Endodermal cell (in vitro differentiated cells): ENCODE results near the gene RCOR1. TPM values are rescaled to one million over a fixed set of nuclear protein-coding genes. Genes with fewer than 3 reads are reported as not detected.
A peak's percentile ranks its signal among the peaks of the same experiment; 100 is the strongest.

Experiments used
- DNase-seq: peaks from one replicate; pipeline ENCODE4 v3.0.0-alpha.2; 2017
- H3K27ac ChIP-seq: 2 replicates; pipeline ENCODE4 v1.5.1; 2013; ENCODE audit warnings: mild to moderate bottlenecking, low read depth, low read length, moderate library complexity
- H3K27me3 ChIP-seq: 2 replicates; pipeline ENCODE4 v1.6.1; 2013; ENCODE audit warnings: mild to moderate bottlenecking, low read length, moderate library complexity; ENCODE audit not compliant: insufficient read depth, control insufficient read depth, poor library complexity, severe bottlenecking
- H3K36me3 ChIP-seq: 2 replicates; pipeline ENCODE4 v1.7.0; 2013; ENCODE audit warnings: mild to moderate bottlenecking, low read length, moderate library complexity; ENCODE audit not compliant: control insufficient read depth, insufficient read depth
- H3K4me1 ChIP-seq: one replicate; pipeline ENCODE4 v1.7.0; 2013; ENCODE audit warnings: low read length; ENCODE audit not compliant: control insufficient read depth, insufficient read depth
- H3K4me3 ChIP-seq: 2 replicates; pipeline ENCODE4 v1.5.1; 2013; ENCODE audit warnings: mild to moderate bottlenecking, low read length, moderate library complexity
- H3K9ac ChIP-seq: 2 replicates; pipeline ENCODE4 v1.6.1; 2013; ENCODE audit warnings: mild to moderate bottlenecking, low read length, moderate library complexity; ENCODE audit not compliant: poor library complexity, severe bottlenecking; ENCODE audit errors: extremely low read depth
- H3K9me3 ChIP-seq: 2 replicates; pipeline ENCODE4 v1.6.1; 2013; ENCODE audit warnings: mild to moderate bottlenecking, low read length, moderate library complexity; ENCODE audit not compliant: control insufficient read depth
- H3K27ac Mint-ChIP-seq: 2 replicates; pipeline ENCODE4 v1.8.0; 2020; ENCODE audit warnings: mixed read lengths
- H3K27me3 Mint-ChIP-seq: 2 replicates; pipeline ENCODE4 v1.8.0; 2021; ENCODE audit warnings: mild to moderate bottlenecking, mixed read lengths; ENCODE audit not compliant: insufficient read depth
- H3K36me3 Mint-ChIP-seq: 2 replicates; pipeline ENCODE4 v1.8.0; 2020; ENCODE audit warnings: low read depth, mixed read lengths
- H3K4me1 Mint-ChIP-seq: 2 replicates; pipeline ENCODE4 v1.8.0; 2020; ENCODE audit warnings: mixed read lengths
- H3K4me3 Mint-ChIP-seq: 2 replicates; pipeline ENCODE4 v1.8.0; 2020; ENCODE audit warnings: mild to moderate bottlenecking, moderate library complexity, mixed read lengths
- H3K9me3 Mint-ChIP-seq: 2 replicates; pipeline ENCODE4 v1.8.0; 2020; ENCODE audit warnings: mild to moderate bottlenecking, mixed read lengths
- CTCF ChIP-seq: fragments of 200-600 bp; sonication (generic); conservative IDR thresholded peaks from 2 replicates; pipeline ENCODE4 v1.5.0; 2021; ENCODE audit warnings: antibody characterized with exemption, mild to moderate bottlenecking
- WGBS, 2 experiments: methylation state at CpG; one replicate each; pipeline versions ENCODE4 v1.1.5 to v1.1.7; 2013; ENCODE audit warnings: missing lambda C conversion rate in 2 of 2, mixed read lengths in 1 of 2; ENCODE audit not compliant: insufficient coverage in 1 of 2, insufficient read length in 1 of 2; 5-methylcytosine and 5-hydroxymethylcytosine counted together
- total RNA-seq, 2 donors: library from RNA; stranded (reverse); fragmentation: NEBNext Ultra II Directional in 1 of 2; extraction: Animal tissue kit (Norgen Biotek cat#: 25700) in 1 of 2; gene quantifications; 2 replicates in 1 of 2; 3 replicates in 1 of 2; pipeline ENCODE4 v1.2.1, GENCODE V29; 2021

Gene RCOR1
- total RNA-seq, 2 donors from 2014 or later: 30.3 to 31.5 TPM

- no peak overlapping the region for H3K27ac Mint-ChIP-seq
- Histone ChIP-seq H3K36me3 (no peaks in the 10 kb centered on the region), H3K9ac (no peak overlapping the region), H3K27me3 (no peaks in the 10 kb centered on the region), H3K27ac (no peak overlapping the region), H3K4me1 (no peaks in the 10 kb centered on the region), H3K9me3 (no peaks in the 10 kb centered on the region), H3K4me3 (no peak overlapping the region)
- 81 to 92% methylated on average over 8 to 14 of the region's 14 CpGs for WGBS, 2 experiments
- TF ChIP-seq CTCF: no peak
- H3K27me3 Mint-ChIP-seq: peaks cover 1% of the 10 kb centered on the region
- H3K36me3 Mint-ChIP-seq: no peaks in the 10 kb centered on the region
- H3K4me3 Mint-ChIP-seq: no peak overlapping the region
- H3K4me1 Mint-ChIP-seq: peaks cover 4% of the 10 kb centered on the region
- DNase-seq: no peak
- no peaks in the 10 kb centered on the region for H3K9me3 Mint-ChIP-seq
Measured at GRCh38 chr14:102551995-102552705, 40.3 kb upstream of the RCOR1 start.

DNA sequence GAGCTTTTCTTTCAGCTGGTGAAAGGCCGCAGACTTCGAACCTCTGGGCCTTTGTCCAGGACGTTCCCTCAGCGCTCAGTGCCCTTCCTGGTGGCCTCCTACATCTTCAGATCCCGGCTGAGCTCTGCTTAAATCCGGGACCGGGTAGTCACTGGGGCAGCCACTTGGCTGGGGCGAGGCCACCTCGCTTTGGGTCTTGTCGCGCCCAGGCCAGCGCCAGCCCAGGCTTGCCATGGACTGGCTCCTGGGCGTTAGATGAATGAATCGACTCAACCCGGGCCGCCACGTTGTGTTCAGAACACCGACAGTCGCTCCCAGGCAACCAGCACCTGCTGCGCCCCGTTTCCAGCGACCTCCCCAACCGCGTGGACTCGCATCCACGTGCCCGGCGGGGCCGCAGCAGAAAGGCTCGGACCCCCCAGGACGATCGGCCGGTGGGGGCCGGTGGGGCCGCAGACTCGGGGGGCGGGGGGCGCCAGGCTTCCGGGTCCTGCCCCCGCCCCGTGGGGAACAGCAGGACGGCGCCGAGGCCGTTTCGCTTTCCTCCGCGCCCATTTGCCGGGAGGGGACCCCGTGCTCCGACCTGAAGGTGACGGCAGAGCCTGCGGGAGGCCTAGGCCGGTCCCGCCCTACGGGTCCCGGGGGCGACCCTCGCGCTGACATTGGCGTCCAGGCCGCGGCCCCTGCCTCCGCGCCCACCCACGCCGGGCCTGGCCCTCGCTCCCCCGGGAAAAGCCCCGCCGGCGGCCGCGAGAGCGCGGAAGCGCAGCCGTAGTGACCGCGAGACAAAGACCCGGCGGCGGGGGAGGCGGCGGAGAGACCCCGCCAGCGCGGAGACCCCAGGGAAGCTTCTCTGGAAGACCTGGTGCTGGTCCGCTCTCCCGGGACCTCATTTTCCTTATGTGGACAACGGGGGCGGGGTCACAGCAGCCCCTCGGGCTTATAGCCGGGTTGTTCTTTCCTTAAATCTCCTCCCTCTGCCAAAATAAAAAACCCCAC is 37.3 kb upstream of the RCOR1 start:
- no peaks in the 10 kb centered on the region for H3K9me3 Mint-ChIP-seq
- peak overlapping the region; percentile 68 for H3K27ac Mint-ChIP-seq
- no peaks in the 10 kb centered on the region for H3K27me3 Mint-ChIP-seq
- no peak overlapping the region for H3K27ac ChIP-seq
- peak overlapping the region; percentile 62 for H3K4me3 ChIP-seq
- H3K36me3 ChIP-seq: no peaks in the 10 kb centered on the region
- H3K9me3 ChIP-seq: no peaks in the 10 kb centered on the region
- no peaks in the 10 kb centered on the region for H3K36me3 Mint-ChIP-seq
- H3K4me3 Mint-ChIP-seq: peak overlapping the region; percentile 52
- H3K9ac ChIP-seq: peak overlapping the region; percentile 20
- DNase-seq: peak; percentile 93
- H3K4me1 ChIP-seq: no peaks in the 10 kb centered on the region
- H3K27me3 ChIP-seq: no peaks in the 10 kb centered on the region
- 23 to 28% methylated on average over 39 to 94 of the region's 94 CpGs for WGBS, 2 experiments
- peaks cover 4% of the 10 kb centered on the region for H3K4me1 Mint-ChIP-seq
- no peak for TF ChIP-seq CTCF

DNA sequence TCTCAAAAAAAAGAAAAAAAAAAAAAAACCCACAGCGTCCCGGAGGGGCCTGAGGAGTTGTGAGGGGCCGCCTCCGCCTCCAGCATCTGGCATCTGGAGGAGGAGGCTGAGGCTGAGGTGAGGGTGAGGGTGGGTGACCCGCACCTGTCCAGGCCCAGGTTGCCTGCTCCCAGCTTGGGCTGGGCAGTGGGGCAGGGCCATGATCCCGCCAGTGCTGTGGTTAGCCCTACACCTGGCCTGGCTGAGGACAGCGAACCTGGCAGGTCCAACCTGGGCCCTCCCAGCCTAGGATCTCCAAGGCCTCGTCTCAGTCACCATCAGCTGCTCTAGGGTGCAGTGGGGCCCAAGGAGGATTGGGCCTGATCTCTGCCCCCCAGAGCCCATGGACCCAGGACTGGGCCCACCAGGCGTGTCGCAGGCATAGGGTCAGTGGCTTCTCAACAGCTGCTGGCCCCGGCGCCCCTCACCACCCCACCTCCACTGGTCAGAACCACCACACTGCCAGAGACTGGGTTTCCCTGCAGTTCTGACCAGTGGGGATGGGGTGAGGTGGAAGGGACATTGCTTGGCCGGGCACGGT is 36.3 kb upstream of the RCOR1 start:
- Mint-ChIP-seq H3K4me3 (peak overlapping the region; percentile 52), H3K4me1 (no peaks in the 10 kb centered on the region), H3K27ac (no peak overlapping the region), H3K27me3 (no peaks in the 10 kb centered on the region), H3K36me3 (no peaks in the 10 kb centered on the region), H3K9me3 (no peaks in the 10 kb centered on the region)
- TF ChIP-seq CTCF: no peak
- peak; percentile 41 for DNase-seq
- no peaks in the 10 kb centered on the region for H3K27me3 ChIP-seq
- no peak overlapping the region for H3K27ac ChIP-seq
- no peak overlapping the region for H3K4me3 ChIP-seq
- H3K4me1 ChIP-seq: no peaks in the 10 kb centered on the region
- H3K9ac ChIP-seq: no peak overlapping the region
- no peaks in the 10 kb centered on the region for H3K9me3 ChIP-seq
- no peaks in the 10 kb centered on the region for H3K36me3 ChIP-seq
- 97% methylated on average over 7 to 14 of the region's 14 CpGs for WGBS, 2 experiments
